ENCODE results near the gene KCNJ18. TPM values are rescaled to one million over a fixed set of nuclear protein-coding genes. Genes with fewer than 3 reads are reported as not detected.
"Not testable (repeated sequence)": the region's sequence is repeated elsewhere in the genome, so short reads cannot be mapped to it uniquely, and the experiment has no call there.

KCNJ18 gene
- total RNA-seq, 1 experiment from 2014 or later = 0.35 TPM

DNA sequence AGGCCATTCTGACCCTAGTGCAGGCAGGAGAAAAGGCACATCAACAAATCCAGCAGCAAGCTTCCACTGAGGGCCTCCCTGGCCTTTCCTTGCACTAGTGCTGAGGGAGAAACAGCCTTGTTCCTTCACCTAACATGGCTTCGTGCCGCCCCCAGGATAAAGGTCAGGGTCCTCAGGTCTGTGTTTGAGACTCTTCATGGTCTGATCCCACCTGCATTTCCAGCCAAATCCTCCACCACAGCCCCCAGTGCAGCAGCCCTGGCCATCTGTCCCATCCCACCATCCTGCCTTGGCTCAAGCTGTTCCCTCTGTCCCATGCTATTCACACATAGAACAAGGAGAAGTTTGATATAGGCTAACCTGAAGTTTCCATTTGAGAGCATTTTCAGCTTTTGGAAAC, 20.9 kb upstream of the KCNJ18 start:
- not testable (repeated sequence) for DNase-seq (ENCODE audit: low spot score)

DNA sequence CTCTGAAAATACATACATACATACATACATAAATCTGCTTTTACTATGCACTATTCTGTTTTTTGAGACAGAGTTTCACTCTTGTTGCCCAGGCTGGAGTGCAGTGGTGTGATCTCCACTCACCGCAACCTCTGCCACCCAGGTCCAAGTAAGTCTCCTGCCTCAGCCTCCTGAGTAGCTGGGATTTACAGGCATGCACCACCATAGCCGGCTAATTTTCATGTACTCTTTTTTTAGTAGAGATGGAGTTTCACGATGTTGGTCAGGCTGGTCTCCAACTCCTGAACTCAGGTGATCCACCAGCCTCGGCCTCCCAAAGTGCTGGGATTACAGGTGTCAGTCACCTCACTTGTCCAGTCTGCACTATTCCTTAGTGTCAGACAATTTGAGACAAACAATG, 20.5 kb upstream of the KCNJ18 start:
- DNase-seq (ENCODE audit: low spot score) = not testable (repeated sequence)

DNA sequence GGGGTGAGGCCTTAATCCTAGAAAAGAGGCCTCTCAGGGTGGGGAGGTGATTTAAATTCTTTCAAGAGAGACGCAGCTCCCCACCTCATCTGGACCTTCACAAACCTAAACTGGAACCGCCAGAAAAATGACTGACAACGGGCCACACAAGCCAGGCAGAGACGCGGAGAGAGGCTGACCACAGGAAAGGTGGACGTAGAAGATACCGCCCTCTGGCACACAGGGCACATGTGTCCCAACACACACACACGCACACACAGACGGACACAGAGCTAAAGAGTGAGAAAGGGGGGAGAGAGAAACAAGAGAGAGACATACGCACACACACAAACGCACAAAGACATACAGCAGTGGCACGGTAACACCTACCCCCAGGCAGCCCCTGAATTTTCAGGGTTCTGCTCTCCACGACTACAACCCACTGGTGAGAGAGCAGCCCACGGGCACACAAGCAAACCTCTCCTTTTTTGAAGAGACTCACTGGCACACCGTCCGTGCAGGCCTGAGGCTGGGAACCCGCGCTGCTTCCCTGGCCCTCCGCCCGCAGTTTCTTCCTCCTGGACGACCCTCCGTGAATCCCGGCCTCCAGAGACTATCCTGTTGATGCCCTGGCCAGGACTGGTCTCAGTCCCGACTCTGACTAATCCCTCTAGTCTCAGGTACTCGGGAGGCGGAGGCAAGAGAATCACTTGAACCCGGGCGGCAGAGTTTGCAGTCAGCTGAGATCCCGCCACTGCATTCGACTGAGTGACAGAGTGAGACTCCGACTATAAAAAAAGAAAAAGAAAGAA, 18.7 kb upstream of the KCNJ18 start:
- DNase-seq (ENCODE audit: low spot score) = not testable (repeated sequence)

DNA sequence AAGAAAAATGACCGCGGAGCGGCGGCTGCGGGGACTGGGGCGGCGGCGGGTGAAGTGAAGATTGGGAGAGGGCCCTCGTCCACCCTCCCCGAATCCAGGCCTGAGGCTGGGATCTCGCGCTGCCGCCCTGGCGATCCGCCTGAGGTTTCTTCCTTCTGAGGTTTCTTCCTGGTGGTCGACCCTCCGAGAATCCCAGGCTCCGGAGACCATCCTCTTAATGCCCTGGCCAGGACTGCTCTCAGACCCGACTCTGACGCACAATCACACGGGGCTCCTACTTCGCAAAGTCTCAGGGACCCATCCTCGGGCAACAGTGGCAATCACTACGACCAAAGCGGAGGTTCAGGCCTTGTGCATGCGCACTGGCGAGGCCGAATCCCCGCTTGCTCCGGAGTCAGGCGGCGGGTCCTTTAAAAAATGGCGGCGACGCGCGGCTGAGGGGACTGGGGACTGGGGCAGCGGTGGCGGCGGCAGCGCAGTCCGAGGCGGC, 18.0 kb upstream of the KCNJ18 start:
- no peak for DNase-seq (ENCODE audit: low spot score)

DNA sequence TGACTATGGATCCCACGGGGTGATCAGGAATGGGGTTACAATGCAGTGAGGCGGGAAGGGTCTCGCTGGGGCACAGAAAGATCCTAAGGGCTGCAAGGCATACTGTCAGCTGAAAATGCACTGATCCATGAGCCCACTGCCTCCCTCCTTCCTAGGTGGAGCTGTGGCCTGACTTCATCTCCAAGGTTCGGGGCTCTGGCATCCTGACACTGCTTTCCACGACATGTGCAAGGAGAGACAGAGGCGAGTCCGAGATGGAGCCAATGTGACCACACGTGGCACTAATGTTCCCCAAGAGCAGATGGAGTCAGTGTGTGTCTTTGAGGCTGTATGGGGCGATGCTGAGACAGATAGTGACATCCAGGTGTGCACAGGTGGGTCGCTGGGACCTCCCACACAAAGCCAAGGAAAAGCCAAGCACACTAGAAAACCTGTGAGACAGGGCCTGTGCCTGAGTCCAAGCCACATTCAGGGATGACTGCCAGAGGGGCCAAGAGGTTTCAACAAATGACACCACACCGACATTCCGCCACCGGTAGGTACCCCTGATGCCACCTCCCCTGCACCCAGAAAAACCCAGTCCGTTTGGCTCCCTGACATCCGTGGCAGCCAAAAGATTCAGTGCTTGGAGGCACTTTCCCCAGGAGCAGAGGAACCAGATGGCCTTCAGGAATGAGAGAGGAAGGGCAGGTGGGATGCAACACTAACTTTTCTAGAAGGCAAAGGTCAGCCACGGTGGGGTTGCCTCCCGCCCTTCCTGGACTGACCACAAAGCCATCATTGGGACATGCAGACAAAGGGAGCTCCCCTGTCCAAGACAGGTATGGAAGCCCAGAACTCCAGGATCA, 17.2 kb upstream of the KCNJ18 start:
- not testable (repeated sequence) for DNase-seq (ENCODE audit: low spot score)

DNA sequence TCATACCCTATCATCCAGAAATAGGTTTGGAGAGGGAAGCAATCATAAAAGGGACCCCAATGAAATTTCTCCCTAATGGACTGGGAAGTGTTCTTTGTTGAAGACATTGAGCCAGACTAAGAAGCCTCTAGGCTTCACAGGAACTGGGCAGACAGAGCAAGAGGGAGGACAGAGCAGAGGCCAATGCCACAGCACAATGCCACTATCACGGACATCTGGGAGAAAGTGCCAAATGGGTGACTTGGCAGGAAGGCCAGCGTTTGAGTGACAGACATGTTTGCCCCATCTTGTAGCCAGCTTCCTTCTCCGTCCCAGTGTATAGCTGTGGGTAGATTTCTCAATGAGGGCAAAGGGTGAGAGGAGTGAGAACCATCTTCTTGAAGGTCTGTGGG, 16.6 kb upstream of the KCNJ18 start:
- DNase-seq (ENCODE audit: low spot score) = not testable (repeated sequence)

DNA sequence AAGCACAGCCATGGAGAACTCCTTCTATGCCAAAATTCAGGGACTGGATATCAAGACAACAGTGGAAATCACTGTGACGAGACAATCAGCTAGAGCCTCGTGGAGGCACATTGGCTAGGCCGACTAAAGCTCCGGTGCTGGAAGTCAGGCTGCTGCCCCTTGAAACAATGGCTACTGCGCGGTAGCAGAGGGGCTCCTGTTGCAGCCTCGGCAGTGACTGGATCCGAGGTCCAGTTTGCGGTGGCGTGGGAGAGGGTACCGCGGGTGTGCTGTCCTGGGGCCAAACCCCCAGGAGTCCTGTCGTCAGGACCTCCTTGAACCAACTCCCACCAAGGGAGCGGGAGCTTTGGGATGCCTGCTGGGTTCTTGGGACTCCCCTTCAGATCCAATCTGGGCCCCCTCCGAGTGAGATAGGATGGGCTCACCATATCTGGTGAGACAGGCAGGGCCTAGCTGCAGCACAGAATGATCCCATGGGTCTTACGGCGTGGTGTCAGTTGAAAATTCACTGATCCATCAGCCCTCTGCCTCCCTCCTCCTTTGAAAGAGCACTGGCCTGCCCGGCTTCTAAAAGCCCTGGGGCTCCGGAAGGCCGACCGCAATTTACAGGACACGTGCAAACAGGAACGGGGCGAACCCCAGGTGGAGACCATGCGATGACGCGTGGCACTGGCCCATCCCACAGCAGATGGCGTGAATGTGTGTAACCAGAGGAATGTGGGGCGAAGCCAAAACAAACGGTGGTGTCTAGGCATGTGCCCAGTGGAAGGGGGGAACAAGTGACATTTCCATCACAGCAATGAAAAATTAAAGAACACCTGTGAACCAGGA, 15.8 kb upstream of the KCNJ18 start:
- DNase-seq (ENCODE audit: low spot score) = peak; percentile 46

DNA sequence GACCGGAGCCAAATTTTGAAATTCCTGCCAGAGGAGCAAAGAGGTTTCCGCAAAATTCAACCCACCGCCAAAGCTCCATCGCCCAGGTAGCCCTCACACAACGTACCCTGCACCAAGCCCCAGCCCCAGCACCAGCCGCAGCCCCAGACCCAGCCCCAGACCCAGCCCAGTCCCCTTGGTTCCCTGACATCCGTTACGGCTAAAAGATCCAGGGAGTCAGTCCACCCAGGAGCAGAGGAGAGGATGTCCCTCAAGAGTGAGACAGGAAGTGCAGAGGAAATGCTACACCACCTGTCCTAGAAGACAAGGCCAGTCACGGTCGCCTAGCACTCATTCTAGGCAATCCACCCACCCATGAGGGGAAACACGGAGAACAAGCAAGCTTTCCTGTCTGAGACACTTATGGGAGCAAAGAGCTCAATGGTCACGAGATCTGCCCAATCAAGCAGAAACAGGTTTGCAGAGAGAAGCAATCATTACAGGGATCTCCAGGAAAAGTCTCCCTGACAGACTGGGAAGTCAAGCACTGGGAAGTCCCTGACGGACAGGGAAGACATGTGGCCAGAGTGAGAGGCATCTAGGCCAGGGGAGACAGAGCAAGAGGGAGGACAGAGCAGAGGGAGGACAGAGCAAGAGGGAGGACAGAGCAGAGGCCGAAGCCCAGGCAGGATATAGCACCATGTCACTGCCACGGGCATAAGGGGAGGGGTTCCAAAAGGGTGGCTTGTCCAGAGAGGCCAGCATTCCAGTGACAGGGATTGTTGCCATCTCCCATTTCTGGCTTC, 15.0 kb upstream of the KCNJ18 start:
- DNase-seq (ENCODE audit: low spot score) = no peak

DNA sequence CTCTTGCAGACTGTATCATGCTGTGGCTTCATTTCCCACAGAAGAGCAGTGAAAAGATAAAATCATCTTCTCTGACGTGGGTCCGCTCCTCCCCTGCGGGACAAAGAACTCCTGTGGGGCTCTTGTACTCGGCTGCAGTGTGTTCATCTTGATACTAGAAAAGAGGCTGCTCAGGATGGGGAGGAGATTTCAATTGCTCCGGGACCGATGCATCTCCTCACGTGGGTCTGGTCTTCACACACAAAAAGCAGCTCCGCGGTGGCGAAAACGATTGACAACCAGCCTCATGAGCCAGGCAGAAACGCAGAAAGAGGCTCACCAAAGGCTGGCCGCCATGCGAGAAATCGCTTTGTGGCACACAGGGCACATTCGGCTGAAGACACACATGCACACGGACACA, 14.4 kb upstream of the KCNJ18 start:
- DNase-seq (ENCODE audit: low spot score) = no peak

DNA sequence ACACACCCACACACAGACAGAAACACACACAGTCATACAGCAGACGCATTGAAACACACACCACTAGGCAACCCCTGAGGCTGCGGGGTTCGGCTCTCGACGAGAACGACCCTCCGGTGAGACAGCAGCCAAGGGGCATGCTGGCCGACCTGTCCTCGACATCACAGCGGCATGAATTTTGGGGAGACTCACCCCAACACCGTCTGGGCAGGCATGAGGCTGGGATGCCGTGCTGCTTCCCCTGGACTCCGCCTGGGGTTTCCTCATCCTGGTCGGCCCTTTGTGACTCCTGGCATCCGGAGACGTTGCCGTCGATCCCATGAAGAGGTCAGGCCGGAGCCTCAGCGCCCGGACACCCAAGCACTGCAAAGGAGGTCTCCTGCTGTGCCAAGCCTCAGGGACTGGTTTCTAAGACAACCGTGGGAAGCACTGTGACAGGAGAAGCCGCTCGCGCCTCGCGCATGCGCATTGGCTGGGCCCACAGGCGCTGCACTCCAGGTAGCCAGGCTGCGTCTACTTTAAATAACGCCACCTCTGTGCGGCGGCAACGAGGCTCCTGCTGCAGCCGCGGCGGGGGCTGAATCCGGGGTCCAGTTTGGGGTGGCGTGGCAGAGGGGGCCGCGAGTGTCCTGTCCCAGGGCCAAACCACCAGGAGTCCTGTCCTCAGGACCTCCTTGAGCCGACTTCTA, 13.8 kb upstream of the KCNJ18 start:
- no peak for DNase-seq (ENCODE audit: low spot score)

DNA sequence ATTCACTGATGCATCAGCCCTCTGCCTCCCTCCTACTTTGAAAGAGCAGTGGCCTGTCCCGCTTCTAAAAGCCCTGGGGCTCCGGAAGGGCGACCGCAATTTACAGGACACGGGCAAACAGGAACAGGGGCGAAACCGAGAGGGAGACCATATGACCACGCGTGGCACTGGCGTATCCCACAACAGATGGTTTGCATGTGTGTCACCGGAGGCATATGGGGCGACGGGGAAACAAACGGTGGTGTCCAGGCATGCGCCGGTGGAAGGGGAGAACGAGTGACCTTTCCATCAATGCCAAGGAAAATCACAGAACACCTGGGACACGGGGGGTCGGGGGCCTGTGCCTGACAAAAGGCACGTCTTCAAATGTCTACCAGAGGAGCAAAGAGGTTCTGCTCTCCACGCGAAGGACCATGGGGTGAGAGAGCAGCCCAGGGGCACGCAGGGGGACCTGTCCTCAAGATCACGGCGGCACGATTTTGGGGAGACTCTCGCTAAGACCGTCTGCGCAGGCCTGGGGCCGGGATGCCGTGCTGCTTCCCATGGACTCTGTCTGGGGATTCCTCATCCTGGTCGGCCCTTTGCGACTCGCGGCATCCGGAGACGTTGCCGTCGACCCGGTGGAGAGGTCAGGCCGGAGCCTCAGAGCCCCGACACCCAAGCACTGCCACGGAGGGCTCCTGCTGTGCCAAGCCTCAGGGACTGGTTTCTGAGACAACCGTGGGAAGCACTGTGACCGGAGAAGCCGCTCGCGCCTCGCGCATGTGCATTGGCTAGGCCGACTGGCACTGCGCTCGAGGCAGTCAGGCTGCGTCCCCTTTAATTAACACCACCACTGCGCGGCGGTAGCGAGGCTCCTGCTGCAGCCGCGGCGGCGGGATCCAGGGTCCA, 12.8 kb upstream of the KCNJ18 start:
- no peak for DNase-seq (ENCODE audit: low spot score)

DNA sequence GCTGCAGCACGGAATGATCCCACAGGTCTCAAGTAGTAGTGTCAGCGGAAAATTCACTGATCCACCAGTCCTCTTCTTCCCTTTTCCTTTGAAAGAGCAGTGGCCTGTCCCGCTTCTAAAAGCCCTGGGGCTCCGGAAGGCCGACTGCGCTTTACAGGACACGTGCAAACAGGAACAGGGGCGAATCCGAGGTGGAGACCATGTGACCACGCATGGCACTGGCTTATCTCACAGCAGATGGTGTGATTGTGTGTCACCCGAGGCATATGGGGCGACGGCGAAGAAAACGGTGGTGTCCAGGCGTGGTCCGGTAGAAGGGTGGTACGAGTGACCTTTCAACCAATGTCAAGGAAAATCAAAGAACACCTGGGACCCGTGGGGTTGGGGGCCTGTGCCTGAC, 12.0 kb upstream of the KCNJ18 start:
- DNase-seq (ENCODE audit: low spot score) = no peak

DNA sequence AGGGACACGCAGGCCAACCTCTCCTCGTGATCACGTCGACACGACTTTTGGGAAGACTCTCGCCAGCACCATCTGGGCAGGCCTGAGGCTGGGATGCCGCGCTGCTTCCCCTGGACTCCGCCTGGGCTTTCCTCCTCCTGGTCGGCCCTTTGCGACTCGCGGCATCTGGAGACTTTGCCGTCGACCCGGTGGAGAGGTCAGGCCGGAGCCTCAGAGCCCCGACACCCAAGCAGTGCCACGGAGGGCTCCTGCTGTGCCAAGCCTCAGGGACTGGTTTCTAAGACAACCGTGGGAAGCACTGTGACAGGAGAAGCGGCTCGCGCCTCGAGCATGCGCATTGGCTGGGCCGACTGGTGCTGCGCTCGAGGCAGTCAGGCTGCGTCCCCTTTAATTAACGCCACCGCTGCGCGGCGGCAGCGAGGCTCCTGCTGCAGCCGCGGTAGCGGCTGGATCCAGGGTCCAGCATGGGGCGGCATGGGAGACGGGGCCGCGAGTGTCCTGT, 11.4 kb upstream of the KCNJ18 start:
- not testable (repeated sequence) for DNase-seq (ENCODE audit: low spot score)

DNA sequence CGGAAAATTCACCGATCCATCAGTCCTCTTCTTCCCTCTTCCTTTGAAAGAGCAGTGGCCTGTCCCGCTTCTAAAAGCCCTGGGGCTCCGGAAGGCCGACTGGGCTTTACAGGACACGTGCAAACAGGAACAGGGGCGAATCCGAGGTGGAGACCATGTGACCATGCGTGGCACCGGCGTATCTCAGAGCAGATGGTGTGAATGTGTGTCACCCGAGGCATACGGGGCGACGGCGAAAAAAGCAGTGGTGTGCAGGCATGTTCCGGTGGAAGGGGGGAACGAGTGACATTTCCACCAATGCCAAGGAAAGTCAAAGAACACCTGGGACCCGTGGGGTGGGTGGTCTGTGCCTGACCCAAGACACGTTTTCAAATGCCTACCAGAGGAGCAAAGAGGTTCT, 10.7 kb upstream of the KCNJ18 start:
- DNase-seq (ENCODE audit: low spot score) = not testable (repeated sequence)

DNA sequence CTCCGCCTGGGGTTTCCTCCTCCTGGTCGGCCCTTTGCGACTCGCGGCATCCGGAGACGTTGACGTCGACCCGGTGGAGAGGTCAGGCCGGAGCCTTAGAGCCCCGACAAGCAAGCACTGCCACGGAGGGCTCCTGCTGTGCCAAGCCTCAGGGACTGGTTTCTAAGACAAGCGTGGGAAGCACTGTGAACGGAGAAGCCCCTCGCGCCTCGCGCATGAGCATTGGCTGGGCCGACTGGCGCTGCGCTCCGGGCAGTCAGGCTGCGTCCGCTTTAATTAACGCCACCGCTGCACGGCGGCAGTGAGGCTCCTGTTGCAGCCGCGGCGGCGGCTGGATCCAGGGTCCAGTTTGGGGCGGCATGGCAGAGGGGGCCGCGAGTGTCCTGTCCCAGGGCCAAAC, 10.2 kb upstream of the KCNJ18 start:
- not testable (repeated sequence) for DNase-seq (ENCODE audit: low spot score)

DNA sequence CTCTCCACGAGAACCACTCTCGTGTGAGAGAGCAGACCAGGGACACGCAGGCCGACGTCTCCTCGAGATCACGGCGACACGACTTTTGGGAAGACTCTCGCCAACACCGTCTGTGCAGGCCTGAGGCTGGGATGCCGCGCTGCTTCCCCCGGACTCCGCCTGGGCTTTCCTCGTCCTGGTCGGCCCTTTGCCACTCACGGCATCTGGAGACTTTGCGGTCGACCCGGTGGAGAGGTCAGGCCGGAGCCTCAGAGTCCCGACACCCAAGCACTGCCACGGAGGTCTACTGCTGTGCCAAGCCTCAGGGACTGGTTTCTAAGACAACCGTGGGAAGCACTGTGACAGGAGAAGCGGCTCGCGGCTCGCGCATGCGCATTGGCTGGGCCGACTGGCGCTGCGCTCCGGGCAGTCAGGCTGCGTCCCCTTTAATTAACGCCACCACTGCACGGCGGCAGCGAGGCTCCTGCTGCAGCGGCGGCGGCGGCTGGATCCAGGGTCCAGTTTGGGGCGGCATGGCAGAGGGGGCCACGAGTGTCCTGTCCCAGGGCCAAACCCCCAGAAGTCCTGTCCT, 9.1 kb upstream of the KCNJ18 start:
- not testable (repeated sequence) for DNase-seq (ENCODE audit: low spot score)

DNA sequence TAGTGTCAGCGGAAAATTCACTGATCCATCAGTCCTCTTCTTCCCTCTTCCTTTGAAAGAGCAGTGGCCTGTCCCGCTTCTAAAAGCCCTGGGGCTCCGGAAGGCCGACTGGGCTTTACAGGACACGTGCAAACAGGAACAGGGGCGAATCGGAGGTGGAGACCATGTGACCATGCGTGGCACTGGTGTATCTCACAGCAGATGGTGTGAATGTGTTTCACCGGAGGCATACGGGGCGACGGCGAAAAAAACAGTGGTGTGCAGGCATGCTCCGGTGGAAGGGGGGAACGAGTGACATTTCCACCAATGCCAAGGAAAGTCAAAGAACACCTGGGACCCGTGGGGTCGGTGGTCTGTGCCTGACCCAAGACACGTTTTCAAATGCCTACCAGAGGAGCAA, 8.4 kb upstream of the KCNJ18 start:
- DNase-seq (ENCODE audit: low spot score) = not testable (repeated sequence)

DNA sequence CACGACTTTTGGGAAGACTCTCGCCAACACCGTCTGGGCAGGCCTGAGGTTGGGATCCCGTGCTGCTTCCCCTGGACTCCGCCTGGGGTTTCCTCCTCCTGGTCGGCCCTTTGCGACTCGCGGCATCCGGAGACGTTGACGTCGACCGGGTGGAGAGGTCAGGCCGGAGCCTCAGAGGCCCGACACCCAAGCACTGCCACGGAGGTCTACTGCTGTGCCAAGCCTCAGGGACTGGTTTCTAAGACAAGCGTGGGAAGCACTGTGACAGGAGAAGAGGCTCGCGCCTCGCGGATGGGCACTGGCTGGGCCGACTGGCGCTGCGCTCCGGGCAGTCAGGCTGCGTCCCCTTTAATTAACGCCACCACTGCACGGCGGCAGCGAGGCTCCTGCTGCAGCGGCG, 7.9 kb upstream of the KCNJ18 start:
- not testable (repeated sequence) for DNase-seq (ENCODE audit: low spot score)
